HEK293T (cell line): ENCODE results near the gene SCN4A.

Source experiments
- ARNT ChIP-seq: fragments of 450-650 bp; IDR thresholded peaks from 2 replicates; pipeline ENCODE4 v1.6.1; 2017; ENCODE audit warnings: mild to moderate bottlenecking
- BHLHE40 ChIP-seq: fragments of 450-650 bp; IDR thresholded peaks from 2 replicates; pipeline ENCODE4 v1.6.1; 2016; ENCODE audit warnings: mild to moderate bottlenecking, moderate library complexity, borderline replicate concordance
- ELF4 ChIP-seq: fragments of 450-650 bp; IDR thresholded peaks from 2 replicates; pipeline ENCODE4 v1.6.1; 2017; ENCODE audit warnings: antibody characterized with exemption
- FOXA1 ChIP-seq: fragments of 450-650 bp; IDR thresholded peaks from 2 replicates; pipeline ENCODE4 v1.6.1; 2016; ENCODE audit warnings: mild to moderate bottlenecking
- FOXK2 ChIP-seq: fragments of 450-650 bp; IDR thresholded peaks from 2 replicates; pipeline ENCODE4 v1.6.1; 2016; ENCODE audit warnings: mild to moderate bottlenecking
- FOXM1 ChIP-seq: fragments of 450-650 bp; IDR thresholded peaks from 2 replicates; pipeline ENCODE4 v1.6.1; 2017; ENCODE audit warnings: mild to moderate bottlenecking, borderline replicate concordance
- L3MBTL2 ChIP-seq: fragments of 450-650 bp; conservative IDR thresholded peaks from 2 replicates; pipeline ENCODE4 v1.6.1; 2016; ENCODE audit warnings: mild to moderate bottlenecking
- NFRKB ChIP-seq: fragments of 450-650 bp; IDR thresholded peaks from 2 replicates; pipeline ENCODE4 v1.6.1; 2016; ENCODE audit warnings: mild to moderate bottlenecking, moderate library complexity
- SP1 ChIP-seq: fragments of 450-650 bp; IDR thresholded peaks from 2 replicates; pipeline ENCODE4 v1.6.1; 2017
- SUZ12 ChIP-seq: fragments of 450-650 bp; IDR thresholded peaks from 2 replicates; pipeline ENCODE4 v1.6.1; 2016; ENCODE audit warnings: mild to moderate bottlenecking
- TARDBP ChIP-seq: fragments of 450-650 bp; IDR thresholded peaks from 2 replicates; pipeline ENCODE4 v1.6.1; 2016
- ZNF384 ChIP-seq: fragments of 450-650 bp; IDR thresholded peaks from 2 replicates; pipeline ENCODE4 v1.6.1; 2016
- TF ChIP-seq, protein P1 (sequence below): fragments of 450-650 bp; IDR thresholded peaks from 2 replicates; pipeline ENCODE4 v1.6.1; 2016

DNA sequence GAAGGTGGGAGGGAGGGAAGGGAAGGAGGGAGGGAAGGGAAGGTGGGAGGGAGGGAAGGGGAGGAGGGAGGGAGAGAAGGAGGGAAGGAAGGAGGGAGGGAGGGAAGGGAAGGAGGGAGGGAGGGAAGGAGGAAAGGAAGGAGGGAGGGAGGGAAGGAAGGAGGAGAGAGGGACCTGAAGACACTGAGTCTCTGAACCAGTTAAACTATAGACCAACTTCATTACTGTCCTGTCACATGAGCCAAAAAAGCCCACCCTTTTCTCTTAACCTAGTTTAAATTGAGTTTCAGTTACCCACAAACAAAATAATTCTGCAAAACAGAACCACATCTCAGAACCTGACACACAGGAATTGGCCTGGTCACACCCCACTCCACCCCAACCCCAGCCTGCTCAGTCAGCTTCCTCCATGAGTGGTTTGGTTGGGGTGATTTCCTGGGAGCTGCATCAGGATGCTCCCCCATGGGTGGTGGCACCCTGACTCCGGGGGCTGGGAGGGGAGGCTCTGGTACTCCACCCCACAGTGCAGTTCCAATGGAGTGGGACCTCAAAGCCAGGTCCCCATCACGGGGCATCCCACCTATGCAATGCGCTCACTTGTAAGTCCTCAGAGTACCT lies 20.8 kb upstream of the SCN4A start:
- TF ChIP-seq NFRKB (no peak), FOXK2 (no peak), SUZ12 (no peak), FOXA1 (no peak), FOXM1 (no peak), ARNT (no peak), SP1 (no peak), BHLHE40 (no peak), L3MBTL2 (no peak), ZNF384 (no peak), ELF4 (no peak), TARDBP (no peak)
- TF ChIP-seq, protein P1, sequence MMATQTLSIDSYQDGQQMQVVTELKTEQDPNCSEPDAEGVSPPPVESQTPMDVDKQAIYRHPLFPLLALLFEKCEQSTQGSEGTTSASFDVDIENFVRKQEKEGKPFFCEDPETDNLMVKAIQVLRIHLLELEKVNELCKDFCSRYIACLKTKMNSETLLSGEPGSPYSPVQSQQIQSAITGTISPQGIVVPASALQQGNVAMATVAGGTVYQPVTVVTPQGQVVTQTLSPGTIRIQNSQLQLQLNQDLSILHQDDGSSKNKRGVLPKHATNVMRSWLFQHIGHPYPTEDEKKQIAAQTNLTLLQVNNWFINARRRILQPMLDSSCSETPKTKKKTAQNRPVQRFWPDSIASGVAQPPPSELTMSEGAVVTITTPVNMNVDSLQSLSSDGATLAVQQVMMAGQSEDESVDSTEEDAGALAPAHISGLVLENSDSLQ = no peak
